ENCODE results near the gene POLD2.

The POLD2 gene

DNA sequence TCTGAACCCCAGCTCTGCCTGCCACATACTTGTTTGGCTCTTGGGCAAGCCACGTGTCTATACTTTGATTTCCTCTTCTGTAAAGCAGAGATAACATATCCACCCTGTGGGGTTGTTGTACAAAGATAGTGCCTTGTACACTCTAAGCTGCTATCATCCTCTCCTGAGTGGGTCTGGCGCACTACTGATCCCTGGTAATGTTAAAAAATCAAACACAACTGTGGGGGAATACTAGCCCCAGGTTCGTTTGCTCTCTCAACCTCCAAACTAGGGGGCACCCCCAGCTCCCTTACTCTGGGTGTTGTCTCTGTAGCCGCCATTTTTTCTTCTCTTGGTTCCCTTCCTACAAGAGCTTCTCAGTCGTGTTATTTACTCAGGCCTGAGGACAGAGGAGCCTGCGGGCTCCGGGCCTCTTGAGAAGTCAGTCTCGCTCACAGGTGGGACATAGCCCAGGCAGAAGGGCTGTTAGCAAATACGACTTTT, 42.0 kb downstream of the POLD2 start:
- H3K4me3 ChIP-seq (ENCODE audit: low read length): peak overlapping the region; percentile 65

DNA sequence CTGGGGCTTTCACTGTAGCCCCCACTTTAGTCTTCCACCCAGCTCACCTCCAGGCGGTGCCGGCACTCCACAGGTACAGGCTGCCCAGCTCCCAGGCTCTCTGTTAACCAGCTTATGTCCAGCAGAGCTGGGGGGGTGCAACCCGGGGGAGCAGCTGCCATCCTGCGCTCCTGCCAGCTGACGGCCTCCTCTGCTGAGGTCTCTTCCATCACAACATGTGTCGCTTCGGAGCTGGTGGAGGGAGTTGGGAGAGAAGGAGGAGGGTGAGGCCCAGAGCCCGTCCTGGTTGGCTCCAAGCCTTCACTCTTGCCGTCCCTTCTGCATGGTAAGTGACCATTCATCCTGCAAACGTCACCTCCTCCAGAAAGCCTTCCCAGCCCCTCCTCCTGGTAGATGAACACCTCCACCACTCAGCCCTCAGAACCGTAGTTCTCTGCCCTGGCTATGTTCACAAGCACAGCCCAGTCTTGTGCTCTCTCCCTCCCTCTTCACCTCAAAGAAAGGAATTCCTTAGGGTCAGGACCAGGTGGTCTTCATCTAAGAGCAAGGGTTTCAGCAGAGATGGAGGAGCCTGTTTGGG, 42.6 kb downstream of the POLD2 start:
- no peak for TF ChIP-seq CTCF (conservative IDR thresholded peaks at IDR 0.05; ENCODE audit: low read depth, low read length)
- no peak overlapping the region for H3K4me3 ChIP-seq (ENCODE audit: low read length)
- DNase-seq (ENCODE audit: low read depth): no peak

More for the DNA sequence above, 42.0 kb downstream of the POLD2 start:
- no peak for DNase-seq (ENCODE audit: low read depth)
- no peak for TF ChIP-seq CTCF (conservative IDR thresholded peaks at IDR 0.05; ENCODE audit: low read depth, low read length)

DNA sequence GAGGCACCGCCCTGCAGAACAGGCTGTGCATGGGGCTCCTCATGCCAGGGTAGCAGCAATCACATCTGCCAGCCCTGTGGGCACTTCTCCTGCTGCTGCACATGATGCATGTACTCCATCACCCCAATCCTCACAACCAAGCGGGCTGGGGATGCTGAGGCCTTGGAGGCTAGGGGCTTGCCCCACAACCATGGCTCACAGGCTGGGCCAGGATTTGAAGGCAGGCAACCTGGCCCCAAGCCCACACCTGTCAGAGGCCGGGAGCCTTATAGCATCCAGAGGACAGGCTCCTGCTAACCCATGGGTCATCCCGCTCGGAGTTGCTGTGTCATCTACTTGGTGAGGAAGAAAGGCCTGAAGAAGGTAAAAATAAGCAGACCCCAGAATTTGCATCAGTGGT, 43.2 kb downstream of the POLD2 start:
- TF ChIP-seq CTCF (conservative IDR thresholded peaks at IDR 0.05; ENCODE audit: low read depth, low read length): no peak
- H3K4me3 ChIP-seq (ENCODE audit: low read length): no peak overlapping the region
- no peak for DNase-seq (ENCODE audit: low read depth)

- H3K4me3 ChIP-seq (ENCODE audit: low read length): no peak overlapping the region
- no peak for TF ChIP-seq CTCF (conservative IDR thresholded peaks at IDR 0.05; ENCODE audit: low read depth, low read length)
- no peak for DNase-seq (ENCODE audit: low read depth)
Observed at GRCh38 chr7:44079331-44080021, 43.9 kb downstream of the POLD2 start.

- no peak for DNase-seq (ENCODE audit: low read depth)
- H3K4me3 ChIP-seq (ENCODE audit: low read length): no peak overlapping the region
- TF ChIP-seq CTCF (conservative IDR thresholded peaks at IDR 0.05; ENCODE audit: low read depth, low read length): no peak
Observed at GRCh38 chr7:44078521-44078920, 44.8 kb downstream of the POLD2 start.

DNA sequence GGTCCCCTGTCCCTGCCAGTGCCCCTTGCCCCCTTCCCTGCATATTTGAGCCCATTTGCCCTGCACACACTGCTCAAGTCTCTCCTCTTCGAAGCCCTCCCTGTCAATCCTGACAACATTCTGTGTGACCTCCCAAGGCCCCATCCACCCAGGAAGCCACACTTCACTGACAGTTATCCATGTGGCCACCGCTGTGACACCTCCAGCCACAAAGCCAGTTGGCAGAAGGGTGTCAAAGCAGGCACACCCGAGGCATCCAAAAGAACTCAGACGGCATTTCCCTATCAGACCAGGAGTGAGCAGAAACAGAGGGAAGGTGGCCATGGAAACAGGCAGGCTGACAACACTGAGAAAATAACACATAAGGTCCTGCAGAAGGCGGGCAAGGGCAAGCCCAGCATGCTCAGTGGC, 45.7 kb downstream of the POLD2 start:
- TF ChIP-seq CTCF (conservative IDR thresholded peaks at IDR 0.05; ENCODE audit: low read depth, low read length): no peak
- DNase-seq (ENCODE audit: low read depth): no peak
- H3K4me3 ChIP-seq (ENCODE audit: low read length): no peak overlapping the region

- TF ChIP-seq CTCF (conservative IDR thresholded peaks at IDR 0.05; ENCODE audit: low read depth, low read length): no peak
- no peak for DNase-seq (ENCODE audit: low read depth)
- no peak overlapping the region for H3K4me3 ChIP-seq (ENCODE audit: low read length)
Observed at GRCh38 chr7:44077061-44077460, 46.3 kb downstream of the POLD2 start.

Data from retinal pigment epithelial cell (primary cell).